HG02943 (cell line): ENCODE measurements around the gene CTRB1.
"Not testable (repeated sequence)": the region's sequence is repeated elsewhere in the genome, so short reads cannot be mapped to it uniquely, and the experiment has no call there.

Experiments
- ATAC-seq: cut with Tn5 transposase; IDR thresholded peaks from one replicate; pipeline ENCODE4 v1.9.1; 2021; ENCODE audit warnings: mild to moderate bottlenecking, low read depth, moderate library complexity; ENCODE audit not compliant: unreplicated experiment

Gene CTRB1

GRCh38 chr16:75203667-75204409 is 14.9 kb upstream of the CTRB1 start:
- no peak for ATAC-seq

- ATAC-seq: no peak
Measured at GRCh38 chr16:75204410-75204758, 14.4 kb upstream of the CTRB1 start.

GRCh38 chr16:75204905-75205304 is 13.9 kb upstream of the CTRB1 start:
- not testable (repeated sequence) for ATAC-seq

GRCh38 chr16:75205438-75205837 is 13.3 kb upstream of the CTRB1 start:
- ATAC-seq: not testable (repeated sequence)

- ATAC-seq: not testable (repeated sequence)
Measured at GRCh38 chr16:75205961-75206748, 12.6 kb upstream of the CTRB1 start.

- no peak for ATAC-seq
Measured at GRCh38 chr16:75206749-75207451, 11.9 kb upstream of the CTRB1 start, which contains the start of gene CTRB2. Gene CTRB2, minus strand, starts transcription at chr16:75207161. Its CDS starts 20 bp downstream, at chr16:75207141.

- ATAC-seq: no peak
Measured at GRCh38 chr16:75207831-75208230, 11.0 kb upstream of the CTRB1 start.

GRCh38 chr16:75208242-75208825 is 10.5 kb upstream of the CTRB1 start:
- ATAC-seq: no peak

- no peak for ATAC-seq
Measured at GRCh38 chr16:75208861-75209505, 9.8 kb upstream of the CTRB1 start.

GRCh38 chr16:75209514-75209913 is 9.3 kb upstream of the CTRB1 start:
- ATAC-seq: not testable (repeated sequence)

- ATAC-seq: no peak
Measured at GRCh38 chr16:75209944-75210343, 8.8 kb upstream of the CTRB1 start.

- not testable (repeated sequence) for ATAC-seq
Measured at GRCh38 chr16:75211286-75211685, 7.5 kb upstream of the CTRB1 start.

GRCh38 chr16:75216127-75216526 is 2.7 kb upstream of the CTRB1 start:
- ATAC-seq: no peak

GRCh38 chr16:75216576-75216975 is 2.2 kb upstream of the CTRB1 start:
- no peak for ATAC-seq

GRCh38 chr16:75217389-75217851 is 1.4 kb upstream of the CTRB1 start:
- no peak for ATAC-seq

- no peak for ATAC-seq
Measured at GRCh38 chr16:75219088-75219487, 300 bp downstream of the CTRB1 start.

GRCh38 chr16:75219838-75220237 is 1.1 kb downstream of the CTRB1 start:
- no peak for ATAC-seq

- ATAC-seq: no peak
Measured at GRCh38 chr16:75222271-75222783, 3.5 kb downstream of the CTRB1 start.

GRCh38 chr16:75223129-75223528 is 4.3 kb downstream of the CTRB1 start:
- not testable (repeated sequence) for ATAC-seq
